GM19023 (cell line): Measurements from ENCODE around the gene G6PD.

Experiments used
- ATAC-seq: cut with Tn5 transposase; IDR thresholded peaks from one replicate; pipeline ENCODE4 v1.9.1; 2021; ENCODE audit warnings: mild to moderate bottlenecking, moderate library complexity; ENCODE audit not compliant: unreplicated experiment

Gene G6PD

DNA sequence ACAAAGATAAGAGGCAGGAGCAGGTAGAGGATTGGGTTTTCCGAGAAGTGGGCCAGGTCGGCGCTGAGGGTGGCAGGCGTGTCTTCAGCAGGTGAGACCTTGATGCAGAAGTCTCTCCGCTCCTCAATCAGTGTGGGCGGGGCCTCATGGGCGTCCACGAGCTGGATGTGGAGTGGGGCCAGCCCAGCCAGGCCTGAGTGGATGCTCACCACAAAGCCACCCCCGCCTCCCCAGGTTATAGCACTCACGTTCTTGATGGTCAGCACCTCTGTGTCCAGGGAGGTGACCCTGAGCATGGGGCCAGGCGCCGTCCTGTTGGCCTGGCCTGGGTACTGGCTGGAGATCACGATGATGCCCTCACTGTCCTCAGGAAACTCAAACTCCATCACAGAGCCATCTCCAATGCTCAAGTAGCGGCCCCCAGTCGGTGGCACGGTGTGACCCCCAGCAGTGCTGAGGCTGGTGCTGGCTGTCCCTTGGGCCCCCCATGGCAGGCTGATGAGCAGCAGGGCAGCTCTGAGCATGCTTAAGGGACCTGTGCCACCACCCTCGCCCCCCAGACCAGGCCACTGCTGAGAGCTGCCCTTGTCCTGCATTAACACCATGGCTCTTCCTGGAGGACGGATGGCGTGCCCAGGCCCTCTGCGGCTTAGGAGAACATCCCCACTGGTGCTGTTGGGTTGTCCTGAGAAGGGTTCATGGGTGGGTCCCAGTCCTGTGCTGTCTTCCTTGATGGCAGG lies 58.1 kb downstream of the G6PD start:
- no peak for ATAC-seq

DNA sequence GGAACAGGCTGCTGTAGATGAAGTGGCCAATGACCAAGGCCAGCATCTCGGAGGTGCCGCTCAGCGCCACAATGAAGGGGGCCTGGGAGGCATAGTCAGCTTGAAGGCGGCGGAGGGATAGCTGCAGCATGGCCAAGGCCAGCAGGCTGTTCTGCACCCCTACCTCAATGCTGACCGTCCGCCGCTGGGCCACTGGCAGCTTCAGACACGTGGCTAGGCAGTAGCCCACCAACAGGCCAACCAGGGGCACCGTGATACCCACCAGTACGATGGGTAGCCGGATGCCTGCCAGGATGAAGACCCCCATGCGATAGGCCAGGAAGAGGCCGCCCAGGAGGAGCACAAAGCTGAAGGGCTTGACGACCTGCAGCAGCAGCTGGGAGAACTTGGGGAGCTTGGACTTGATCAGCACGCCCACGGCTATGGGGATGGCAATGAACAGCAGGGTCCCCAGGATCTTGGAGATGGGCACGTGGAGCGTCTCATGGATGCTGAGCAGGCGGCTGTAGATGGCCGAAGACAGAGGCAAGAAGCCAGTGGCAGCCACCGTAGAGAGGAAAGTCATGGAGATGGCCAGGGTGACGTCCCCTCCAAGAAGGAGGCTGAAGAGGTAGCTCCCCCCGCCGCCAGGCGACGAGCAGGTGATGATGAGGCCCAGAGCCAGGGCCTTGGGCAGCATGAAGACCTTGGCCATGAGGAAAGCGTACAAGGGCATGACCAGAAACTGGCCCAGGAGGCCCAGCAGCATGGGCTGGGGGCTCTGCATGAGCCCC lies 58.9 kb downstream of the G6PD start:
- no peak for ATAC-seq

DNA sequence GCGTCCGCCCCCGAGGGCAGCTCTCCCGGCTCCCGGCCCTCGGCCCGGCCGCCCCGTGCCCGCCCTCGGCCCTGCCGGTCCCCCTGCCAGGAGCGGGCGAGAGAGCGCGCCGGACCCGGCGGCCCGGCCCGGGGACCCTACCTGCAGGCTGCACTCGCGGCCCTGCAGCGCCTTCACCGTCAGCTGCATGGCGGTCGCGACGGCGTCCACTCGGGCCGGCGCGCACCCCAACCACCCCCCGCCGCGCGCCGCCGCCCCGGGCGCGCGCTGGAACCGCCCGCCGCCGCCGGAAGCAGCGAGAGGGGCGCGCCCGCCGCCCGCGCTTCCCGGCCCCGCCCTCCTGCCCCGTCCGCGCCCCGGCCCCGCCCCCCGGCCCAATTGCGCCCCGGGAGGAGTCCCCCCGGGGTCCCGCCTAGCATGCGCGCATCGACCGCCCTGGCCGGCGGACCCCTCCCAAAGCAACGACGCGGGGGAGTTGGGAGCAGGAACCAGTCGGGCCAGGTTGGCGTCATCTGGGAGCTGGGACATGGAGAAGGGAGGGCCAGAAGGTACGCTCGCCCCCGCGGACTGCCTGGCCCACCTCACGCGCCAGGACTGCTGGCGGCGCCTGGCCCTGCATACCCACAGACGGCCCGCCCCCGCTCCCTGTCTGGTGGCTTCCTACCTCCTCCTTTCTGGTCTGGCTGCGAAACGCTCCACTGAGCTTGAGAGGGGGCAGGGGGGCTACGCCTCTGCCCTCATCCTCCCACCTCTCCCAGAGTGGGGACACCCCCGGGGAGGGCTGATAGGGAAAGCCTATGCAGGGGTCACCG lies 60.0 kb downstream of the G6PD start, which contains the start of gene UBL4A:
Gene UBL4A (minus strand): TSS at position 220 of the 812 bp plus-strand sequence. CDS start 31 bp downstream, at position 189.
- ATAC-seq = no peak

DNA sequence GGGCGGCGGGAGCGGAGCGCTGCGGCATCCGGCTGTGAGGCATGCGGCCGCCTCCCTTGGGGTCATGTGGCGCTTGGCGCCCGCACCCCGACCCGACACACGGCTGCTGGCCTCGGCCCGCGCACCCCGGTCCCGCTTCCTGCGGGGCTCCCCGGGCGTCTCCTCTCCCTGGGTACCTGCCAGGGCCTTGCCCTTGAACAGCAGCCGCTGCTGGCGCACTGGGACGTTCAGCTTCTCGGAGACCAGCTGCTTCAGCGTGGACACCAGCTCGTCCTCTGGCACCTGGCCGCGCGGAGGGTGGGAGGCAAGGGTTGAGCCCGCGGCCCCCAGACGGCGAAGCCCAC lies 60.6 kb downstream of the G6PD start:
- no peak for ATAC-seq

DNA sequence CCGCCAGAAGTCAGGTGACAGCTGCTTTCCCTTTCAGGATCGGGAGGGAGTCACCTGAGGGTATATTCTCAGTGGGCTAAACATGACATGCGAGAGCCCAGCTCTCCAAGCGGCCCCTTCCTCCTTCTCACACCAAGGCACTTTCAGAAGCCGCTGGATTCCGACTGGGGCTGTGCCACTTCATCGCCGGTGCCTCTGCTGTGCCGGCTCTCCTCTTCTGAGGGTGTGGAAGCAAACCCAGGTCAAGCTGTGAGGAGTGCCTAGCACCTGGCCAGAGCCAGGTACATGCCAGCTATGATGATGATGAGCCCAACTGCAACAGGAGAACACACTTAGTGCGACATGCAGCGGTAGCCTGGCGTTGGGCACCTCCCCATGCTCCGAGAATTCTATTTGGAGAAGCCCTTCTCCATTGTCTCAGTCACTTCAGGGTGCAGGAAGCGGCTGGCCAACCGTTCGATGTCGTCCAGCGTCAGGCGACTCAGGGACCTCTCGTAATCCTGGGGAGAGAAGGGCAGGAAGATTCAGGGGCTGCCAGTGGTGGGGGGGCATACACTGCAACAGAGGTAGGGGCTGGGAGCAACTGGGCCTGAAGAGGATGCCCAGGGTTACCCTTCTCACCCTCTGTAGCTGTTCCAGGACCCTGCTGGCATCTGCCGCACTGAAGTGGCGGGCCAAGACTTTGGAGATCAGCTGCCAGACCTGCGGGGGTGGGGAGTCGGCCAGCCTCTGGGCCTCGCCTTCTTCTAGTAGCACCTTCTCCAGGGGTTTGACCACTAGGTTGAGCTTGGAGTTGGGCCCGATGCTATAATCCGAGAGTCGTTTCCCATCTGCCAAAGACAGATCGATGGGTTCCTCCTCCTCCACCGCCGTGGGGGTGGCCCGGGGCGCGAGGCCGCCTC lies 61.2 kb downstream of the G6PD start:
- ATAC-seq = no peak

GRCh38 chrX:154484255-154485149 lies 62.1 kb downstream of the G6PD start:
- ATAC-seq = no peak

DNA sequence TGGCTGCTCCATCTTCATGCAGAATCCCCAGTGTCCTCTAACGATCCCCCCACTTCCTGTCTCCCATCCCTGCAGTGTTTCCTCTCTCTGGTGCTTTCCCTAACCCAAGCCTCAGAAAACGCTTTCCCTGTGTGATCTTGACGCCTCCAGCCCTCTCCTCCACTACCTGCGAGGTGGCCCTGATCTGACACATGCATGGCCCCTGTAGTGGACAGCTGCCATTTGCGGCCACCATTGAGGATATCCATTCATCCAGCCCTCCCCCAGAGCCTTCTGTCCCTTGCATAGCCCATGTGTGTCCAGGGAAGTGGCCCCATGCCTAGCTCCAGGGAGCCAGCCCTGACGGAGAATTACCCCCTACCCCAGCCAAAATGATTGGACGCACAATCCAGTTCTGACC lies 63.3 kb downstream of the G6PD start:
- ATAC-seq = no peak

DNA sequence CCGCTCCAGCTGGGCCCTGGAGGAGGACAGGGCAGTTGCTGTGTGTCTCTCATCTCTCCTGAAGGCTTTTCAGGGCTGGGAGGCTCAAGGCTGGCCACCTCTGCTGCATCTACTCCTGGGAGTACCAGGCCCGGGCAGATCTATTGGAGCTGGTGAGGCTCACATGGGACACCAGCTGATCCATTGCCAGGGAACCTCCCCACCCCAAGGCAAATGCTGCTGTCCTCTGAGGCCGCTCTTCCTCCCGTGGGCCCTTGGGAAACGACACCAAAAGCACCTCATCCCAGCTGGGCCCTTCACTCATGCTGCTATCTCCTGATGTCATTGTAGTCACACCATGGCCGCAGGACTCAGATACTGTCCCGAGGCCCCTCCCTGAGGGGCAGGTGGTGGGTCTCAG lies 63.9 kb downstream of the G6PD start:
- ATAC-seq = no peak

GRCh38 chrX:154481911-154482601 lies 64.6 kb downstream of the G6PD start:
- ATAC-seq = no peak
